Activated B cell treated with CpG ODN at 0.5 μM for 24 hours (primary cell): ENCODE data around the gene DDX39B. TPM values are rescaled to one million over a fixed set of nuclear protein-coding genes. Genes with fewer than 3 reads are reported as not detected.

Experiments
- ATAC-seq: fragments of 200-7000 bp; cut with Tn5 transposase; one replicate; pipeline ENCODE4 v1.10.0; 2021; ENCODE audit warnings: low read depth, mild to moderate bottlenecking, moderate library complexity
- CTCF ChIA-PET: fragments of 350-600 bp; sonication (Branson Sonifier 250); formaldehyde crosslinking; loops from one replicate; lab custom pipeline; 2021; ENCODE audit warnings: antibody characterized with exemption; lab: Charles Lee
- POLR2A ChIA-PET: fragments of 350-600 bp; sonication (Branson Sonifier 250); formaldehyde crosslinking; loops from one replicate; lab custom pipeline; 2021; ENCODE audit warnings: antibody characterized with exemption; lab: Charles Lee
- DNase-seq: peaks from one replicate; pipeline ENCODE4 v3.0.0; 2022
- H3K27ac Mint-ChIP-seq: one replicate; pipeline ENCODE4 v1.8.0; 2020; ENCODE audit warnings: mixed read lengths
- H3K27me3 Mint-ChIP-seq: one replicate; pipeline ENCODE4 v1.8.0; 2021; ENCODE audit warnings: mixed read lengths
- H3K36me3 Mint-ChIP-seq: one replicate; pipeline ENCODE4 v1.8.0; 2021; ENCODE audit warnings: low read depth, mixed read lengths
- H3K4me1 Mint-ChIP-seq: one replicate; pipeline ENCODE4 v1.8.0; 2021; ENCODE audit warnings: mixed read lengths
- H3K4me3 Mint-ChIP-seq: one replicate; pipeline ENCODE4 v1.8.0; 2020; ENCODE audit warnings: mild to moderate bottlenecking, mixed read lengths
- H3K9me3 Mint-ChIP-seq: one replicate; pipeline ENCODE4 v1.8.0; 2020; ENCODE audit warnings: mixed read lengths
- intact Hi-C: fragments of 100-400 bp; cut with micrococcal nuclease; formaldehyde crosslinking; loops from one replicate; pipeline ENCODE4 v1.15.1; 2024
- total RNA-seq: library from RNA; stranded (reverse); gene quantifications from 2 replicates; pipeline ENCODE4 v1.2.3, GENCODE V29; 2022
- TF ChIP-seq, protein P1 (sequence below): fragments of 200-600 bp; IDR thresholded peaks from one replicate; pipeline ENCODE4 v1.8.0; 2022; ENCODE audit warnings: antibody characterized with exemption, mild to moderate bottlenecking

The DDX39B gene
- total RNA-seq, 1 donor from 2014 or later, result 484 TPM

DNA sequence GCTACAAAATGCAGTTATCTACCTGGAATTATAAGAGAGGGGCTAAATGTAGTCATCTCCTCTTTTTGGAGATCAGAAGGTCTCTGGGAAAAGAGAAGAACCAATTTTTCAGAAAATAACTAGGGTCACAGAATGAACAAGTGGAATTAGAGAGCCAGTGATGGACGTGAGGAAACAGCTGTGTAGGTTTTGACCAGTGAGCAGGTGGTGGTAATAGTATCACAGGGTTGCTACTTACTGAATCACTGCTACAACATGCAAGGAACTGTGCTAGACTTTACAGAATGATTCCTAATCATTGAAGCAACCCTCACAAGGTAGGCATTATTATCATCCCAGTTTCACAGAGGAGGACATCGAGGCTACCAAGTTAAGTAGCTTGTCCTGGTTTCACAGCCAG lies 2.9 kb upstream of the DDX39B start:
- ATAC-seq (no peak), DNase-seq (no peak)
- ChIA-PET POLR2A (interaction anchor here (8.7 kb wide), 1 partner anchor 52 kb away, joined by 234 read pairs; no protein-coding TSS in a partner anchor), CTCF (interaction anchor here (21.5 to 25.8 kb wide), 2 partner anchors 34 to 53 kb away, joined by 611 to 773 read pairs; partner anchors contain the start of genes LST1, LTA, LTB and NCR3)
- intact Hi-C loops, result loop anchor here (10.0 kb wide), 1 partner anchor 650 kb away; the partner anchor contains the start of genes GPSM3 and PBX2
- Mint-ChIP-seq H3K4me3 (peak overlapping the region; percentile 21), H3K9me3 (no peaks in the 10 kb centered on the region), H3K36me3 (peaks cover 34% of the 10 kb centered on the region), H3K27ac (no peak overlapping the region), H3K4me1 (peaks cover 62% of the 10 kb centered on the region), H3K27me3 (no peaks in the 10 kb centered on the region)
- TF ChIP-seq, protein P1, sequence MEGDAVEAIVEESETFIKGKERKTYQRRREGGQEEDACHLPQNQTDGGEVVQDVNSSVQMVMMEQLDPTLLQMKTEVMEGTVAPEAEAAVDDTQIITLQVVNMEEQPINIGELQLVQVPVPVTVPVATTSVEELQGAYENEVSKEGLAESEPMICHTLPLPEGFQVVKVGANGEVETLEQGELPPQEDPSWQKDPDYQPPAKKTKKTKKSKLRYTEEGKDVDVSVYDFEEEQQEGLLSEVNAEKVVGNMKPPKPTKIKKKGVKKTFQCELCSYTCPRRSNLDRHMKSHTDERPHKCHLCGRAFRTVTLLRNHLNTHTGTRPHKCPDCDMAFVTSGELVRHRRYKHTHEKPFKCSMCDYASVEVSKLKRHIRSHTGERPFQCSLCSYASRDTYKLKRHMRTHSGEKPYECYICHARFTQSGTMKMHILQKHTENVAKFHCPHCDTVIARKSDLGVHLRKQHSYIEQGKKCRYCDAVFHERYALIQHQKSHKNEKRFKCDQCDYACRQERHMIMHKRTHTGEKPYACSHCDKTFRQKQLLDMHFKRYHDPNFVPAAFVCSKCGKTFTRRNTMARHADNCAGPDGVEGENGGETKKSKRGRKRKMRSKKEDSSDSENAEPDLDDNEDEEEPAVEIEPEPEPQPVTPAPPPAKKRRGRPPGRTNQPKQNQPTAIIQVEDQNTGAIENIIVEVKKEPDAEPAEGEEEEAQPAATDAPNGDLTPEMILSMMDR, result no peak

DNA sequence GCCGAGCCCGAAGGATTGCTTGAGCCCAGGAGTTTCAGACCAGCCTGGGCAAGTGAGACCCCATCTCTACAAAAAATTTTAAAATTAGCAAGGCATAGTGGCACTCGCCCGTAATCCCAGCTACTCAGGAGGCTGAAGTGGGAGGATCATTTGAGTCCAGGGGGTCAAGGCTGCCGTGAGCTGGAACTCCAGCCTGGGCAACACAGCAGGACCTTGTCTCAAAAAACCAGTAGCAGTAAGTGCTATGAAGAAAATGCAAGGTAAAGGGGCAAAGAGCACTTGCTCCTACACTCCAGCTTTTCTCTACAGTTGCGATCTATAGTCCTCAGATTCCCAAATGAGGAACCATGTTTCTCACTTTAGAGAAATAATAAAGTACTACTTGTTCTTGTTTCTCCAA lies 1.8 kb upstream of the DDX39B start:
- ChIA-PET CTCF (interaction anchor here (0.7 to 25.8 kb wide), 3 partner anchors 35 to 74 kb away, joined by 3 to 773 read pairs (median 611); partner anchors contain the start of genes LST1, LTA, LTB and NCR3), POLR2A (interaction anchor here (1.9 to 3.6 kb wide), 3 partner anchors 7 to 49 kb away, joined by 4 to 26 read pairs (median 13); partner anchors contain the start of genes LTB and NCR3)
- ATAC-seq (no peak), DNase-seq (no peak)
- Mint-ChIP-seq H3K9me3 (no peaks in the 10 kb centered on the region), H3K27ac (no peak overlapping the region), H3K4me1 (peaks cover 65% of the 10 kb centered on the region), H3K36me3 (peaks cover 41% of the 10 kb centered on the region), H3K27me3 (no peaks in the 10 kb centered on the region), H3K4me3 (no peak overlapping the region)
- intact Hi-C loops, result loop anchor here (10.0 kb wide), 1 partner anchor 651 kb away; the partner anchor contains the start of genes GPSM3 and PBX2
- TF ChIP-seq, protein P1, result no peak

DNA sequence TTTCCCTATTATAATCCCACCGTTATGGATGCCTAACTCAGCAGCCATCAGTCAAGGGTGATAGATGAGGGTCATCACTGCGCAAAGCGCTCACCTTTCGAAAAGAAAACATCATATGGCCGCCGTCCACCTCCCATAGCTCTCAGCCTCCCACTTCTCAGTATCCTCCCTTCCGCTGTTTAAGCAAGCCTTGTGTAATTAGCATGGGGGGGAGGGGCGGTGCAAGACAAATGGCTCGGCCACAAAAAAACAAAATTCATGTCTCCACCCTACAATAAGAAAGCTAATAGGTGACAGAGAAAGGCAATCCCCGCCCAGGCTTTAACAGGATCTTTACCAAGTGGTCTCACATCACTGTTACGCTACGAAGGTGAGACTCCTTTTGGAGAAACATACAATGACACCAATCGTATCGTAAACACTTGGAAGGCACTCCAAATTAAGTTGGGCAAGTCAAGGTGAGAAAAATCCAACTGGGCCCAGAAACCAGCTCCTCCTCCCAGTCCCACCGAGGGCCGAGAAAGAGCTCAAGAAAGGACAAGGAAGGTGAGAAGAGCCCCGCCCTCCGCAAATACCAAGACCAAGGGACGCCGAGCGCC lies 645 bp downstream of the DDX39B start:
- ChIA-PET CTCF (interaction anchor here (0.9 to 25.8 kb wide), 7 partner anchors 10 to 322 kb away, joined by 3 to 773 read pairs (median 13); partner anchors contain the start of genes LST1, LTA, LTB and NCR3), POLR2A (interaction anchor here (0.6 to 4.6 kb wide), 41 partner anchors 10 to 923 kb away, joined by 3 to 46 read pairs (median 6); partner anchors contain the start of genes ABHD16A, AIF1, BAG6 and C6orf47)
- Mint-ChIP-seq H3K4me3 (peak overlapping the region; percentile 98), H3K4me1 (peaks cover 51% of the 10 kb centered on the region), H3K9me3 (no peaks in the 10 kb centered on the region), H3K27me3 (no peaks in the 10 kb centered on the region), H3K36me3 (peaks cover 57% of the 10 kb centered on the region), H3K27ac (peak overlapping the region; percentile 97)
- intact Hi-C loops, result loop anchor here (1.0 to 10.0 kb wide), 3 partner anchors 47 to 654 kb away; partner anchors contain the start of genes BAG6, GPSM3 and PBX2
- TF ChIP-seq, protein P1, result no peak
- peak; percentile 33 for DNase-seq
- peak; percentile 16 for ATAC-seq

DNA sequence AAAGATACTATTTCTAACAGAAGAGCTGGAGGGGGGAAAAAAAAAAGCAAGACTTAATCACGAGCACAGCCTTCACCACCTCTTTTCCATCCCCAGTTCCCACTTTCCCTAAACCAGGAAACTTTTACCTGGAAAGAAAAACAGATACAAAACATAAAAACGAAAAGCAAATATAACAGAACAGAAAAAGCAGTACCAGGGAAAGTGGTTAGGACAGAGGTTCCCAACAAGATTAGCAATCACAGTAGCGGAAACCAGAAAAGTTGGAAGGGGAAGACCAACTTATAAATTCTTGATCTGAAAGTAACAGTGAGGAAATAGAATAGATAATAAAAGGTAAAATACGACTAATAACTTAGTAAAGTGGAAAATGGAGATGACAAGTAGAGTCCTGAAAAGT lies 1.2 kb downstream of the DDX39B start:
- peaks cover 62% of the 10 kb centered on the region for H3K36me3 Mint-ChIP-seq
- POLR2A ChIA-PET, result interaction anchor here (0.7 to 4.6 kb wide), 21 partner anchors 10 to 287 kb away, joined by 3 to 46 read pairs (median 13); partner anchors contain the start of genes BAG6, C6orf47, CSNK2B and GPANK1
- ATAC-seq (no peak), DNase-seq (no peak)
- H3K9me3 Mint-ChIP-seq, result no peaks in the 10 kb centered on the region
- CTCF ChIA-PET, result interaction anchor here (1.7 to 25.8 kb wide), 4 partner anchors 38 to 57 kb away, joined by 4 to 773 read pairs (median 313); partner anchors contain the start of genes LST1, LTA, LTB and NCR3
- no peaks in the 10 kb centered on the region for H3K27me3 Mint-ChIP-seq
- peak overlapping the region; percentile 64 for H3K27ac Mint-ChIP-seq
- peaks cover 52% of the 10 kb centered on the region for H3K4me1 Mint-ChIP-seq
- TF ChIP-seq, protein P1, result no peak
- intact Hi-C loops, result loop anchor here (1.0 to 10.0 kb wide), 3 partner anchors 46 to 654 kb away; partner anchors contain the start of genes BAG6, GPSM3 and PBX2
- H3K4me3 Mint-ChIP-seq, result peak overlapping the region; percentile 98
